Medulla oblongata (tissue), 1 donor: ENCODE results near the gene LIPE.

Experiments used
- DNase-seq: peaks from one replicate; pipeline ENCODE4 v3.0.0-alpha.2; 2015; ENCODE audit errors: extremely low spot score

Gene LIPE

DNA sequence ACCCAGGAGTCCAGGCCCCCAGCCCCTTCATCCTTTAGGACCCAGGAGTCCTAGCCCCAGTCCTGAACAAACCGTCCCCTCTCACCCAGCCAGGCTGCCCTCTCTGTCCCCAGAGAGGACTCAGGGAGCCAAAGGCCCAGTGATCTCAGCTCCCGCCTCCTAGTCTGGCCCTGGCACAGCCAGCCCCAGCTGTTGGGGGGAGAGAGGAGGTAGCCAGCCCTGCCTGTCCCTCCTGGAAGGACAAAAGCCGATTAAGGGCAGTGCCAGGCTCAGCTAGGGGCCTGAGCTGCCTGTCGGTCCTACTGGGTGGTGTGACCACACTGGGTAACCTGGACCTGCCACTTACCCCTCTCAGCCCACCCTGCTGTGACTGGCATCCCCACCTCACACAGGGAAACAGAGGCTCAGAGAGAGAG, 14.5 kb downstream of the LIPE start:
- peak; percentile 88 for DNase-seq

DNA sequence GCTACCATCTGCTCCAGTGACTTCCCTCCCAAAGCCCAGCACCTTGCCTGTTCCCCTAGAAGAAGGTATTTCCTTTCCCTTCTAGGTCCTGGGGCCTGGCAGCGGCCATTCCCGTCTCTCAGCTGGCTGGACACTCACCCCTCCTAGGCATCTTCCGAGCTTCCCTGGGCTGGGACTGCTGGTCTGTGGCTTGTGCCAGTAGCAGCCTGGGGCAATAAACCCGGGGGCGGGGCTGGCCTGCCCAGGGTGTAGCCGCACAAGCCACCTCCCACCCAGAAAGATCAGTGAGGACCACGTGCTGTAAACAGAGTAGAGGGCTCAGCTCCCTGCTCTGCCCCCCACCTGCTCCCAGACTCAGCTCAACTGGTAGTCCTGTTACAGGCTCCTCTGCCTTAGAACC, 15.0 kb downstream of the LIPE start:
- DNase-seq = peak; percentile 84

DNA sequence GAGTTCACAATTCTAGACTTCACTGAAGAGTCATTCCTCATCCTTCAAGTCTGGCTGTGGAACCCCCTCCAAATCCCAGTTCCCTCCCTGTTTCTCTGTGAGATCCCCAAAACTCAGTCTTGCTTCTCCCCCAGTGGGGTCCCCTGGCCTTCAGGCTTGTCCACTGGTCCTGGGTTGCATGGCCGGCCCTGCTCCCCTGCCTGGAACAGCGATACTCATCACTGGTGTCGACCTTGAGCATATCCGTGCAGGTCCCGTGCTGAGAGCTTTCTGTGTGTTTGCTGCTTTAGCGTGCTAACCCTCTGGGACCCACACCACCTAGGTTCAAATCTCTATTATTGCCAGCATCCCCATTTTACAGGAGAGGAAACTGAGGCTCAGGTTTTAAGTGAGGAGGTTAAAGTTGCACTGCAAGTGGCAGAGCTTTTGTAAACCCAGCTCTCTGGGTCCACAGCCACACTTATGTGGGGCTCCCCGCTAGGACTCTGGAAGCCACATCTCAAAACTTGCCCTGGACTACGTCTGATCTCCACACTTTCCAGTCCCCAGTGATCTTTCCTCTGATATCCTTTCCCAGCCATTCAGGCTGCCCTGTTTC, 15.5 kb downstream of the LIPE start:
- no peak for DNase-seq

DNA sequence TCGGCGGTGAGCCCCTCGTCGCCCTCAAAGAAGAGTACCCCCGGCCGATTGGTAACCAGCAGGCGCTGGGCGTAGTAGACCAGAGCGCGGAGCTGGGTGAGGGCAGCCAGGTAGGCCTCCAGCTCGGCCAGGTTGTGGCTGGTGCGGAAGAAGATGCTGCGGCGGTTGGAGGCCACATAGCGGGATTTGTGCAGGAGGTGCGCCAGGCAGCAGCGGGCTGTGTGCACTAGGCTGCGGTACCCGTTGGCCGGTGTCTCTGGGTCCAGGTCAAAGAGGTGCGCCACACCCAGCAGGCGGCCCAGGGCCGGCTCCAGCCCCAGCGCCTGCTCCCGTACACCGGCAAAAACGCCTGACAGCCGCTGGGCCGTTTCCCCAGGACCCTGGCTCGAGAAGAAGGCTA, 16.8 kb downstream of the LIPE start:
- DNase-seq = no peak

DNA sequence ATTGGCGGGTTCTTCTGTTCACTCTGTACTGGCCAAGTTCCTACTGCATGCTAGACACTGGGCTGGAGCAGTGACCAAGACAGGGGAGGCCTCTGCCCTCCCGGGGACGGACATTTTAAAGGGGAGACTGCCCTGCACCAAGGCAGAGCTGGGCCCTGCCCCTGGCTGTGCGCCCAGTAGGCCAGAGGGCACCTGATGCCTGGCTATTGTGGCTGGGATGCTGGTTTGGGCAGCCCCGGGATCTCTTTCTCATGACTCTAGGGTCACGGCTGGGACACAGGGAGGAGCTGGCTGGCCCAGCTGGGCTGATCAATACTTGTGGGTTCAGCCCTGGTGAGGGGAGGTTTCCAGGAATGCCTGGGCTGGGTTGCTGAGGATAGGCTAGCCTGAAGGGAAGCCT, 17.7 kb downstream of the LIPE start:
- DNase-seq = peak; percentile 46

DNA sequence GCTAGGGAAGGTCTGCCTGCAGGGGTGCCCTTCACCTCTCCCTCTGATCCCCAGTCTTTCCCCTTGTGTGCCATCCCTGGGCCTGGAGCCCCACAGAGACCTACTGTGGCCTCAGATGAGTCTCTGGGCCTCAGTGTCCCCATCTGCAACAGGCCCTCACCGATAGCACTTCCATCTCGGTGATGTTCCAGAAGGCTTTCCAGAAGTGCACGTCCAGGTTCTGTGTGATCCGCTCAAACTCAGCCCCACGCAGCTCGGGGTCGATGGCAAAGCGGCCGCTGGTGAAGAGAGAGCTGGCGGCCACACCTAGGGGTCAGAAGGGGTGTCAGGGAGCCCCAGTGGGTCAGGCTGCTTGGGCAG, 19.4 kb downstream of the LIPE start:
- DNase-seq = no peak

DNA sequence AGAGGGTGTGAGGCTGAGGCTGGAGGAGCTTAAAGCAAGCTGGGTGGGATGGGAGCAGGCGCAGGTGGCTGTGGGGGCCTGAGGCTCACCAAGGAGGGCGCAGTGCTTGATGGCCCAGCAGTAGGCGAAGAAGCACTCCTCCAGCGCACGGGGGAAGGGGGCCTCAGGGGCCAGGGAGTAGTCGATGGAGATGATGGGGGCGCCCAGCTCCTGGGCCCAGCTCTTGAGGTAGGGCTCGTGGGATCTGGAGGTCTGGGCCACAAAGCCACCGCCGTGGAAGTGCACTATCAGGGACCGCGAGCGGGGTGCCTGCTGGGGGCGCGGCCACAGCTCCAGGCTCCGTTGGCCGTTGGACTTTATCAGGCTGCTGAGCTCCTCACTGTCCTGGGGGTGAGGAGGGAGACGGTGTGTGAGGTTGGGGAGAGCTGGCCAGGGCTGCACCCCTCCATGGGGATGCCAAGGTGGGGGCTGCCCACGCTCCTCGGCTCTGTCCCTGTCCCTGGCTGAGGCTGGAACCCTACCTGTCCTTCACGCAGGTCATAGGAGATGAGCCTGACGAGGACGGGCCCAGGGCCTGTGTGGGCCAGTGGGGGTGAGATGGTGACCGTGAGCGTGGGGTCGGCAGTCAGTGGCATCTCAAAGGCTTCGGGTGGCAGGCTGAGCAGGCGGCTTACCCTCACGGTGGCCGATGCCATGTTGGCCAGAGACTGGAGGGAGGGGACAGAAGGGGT, 19.9 kb downstream of the LIPE start:
- no peak for DNase-seq

DNA sequence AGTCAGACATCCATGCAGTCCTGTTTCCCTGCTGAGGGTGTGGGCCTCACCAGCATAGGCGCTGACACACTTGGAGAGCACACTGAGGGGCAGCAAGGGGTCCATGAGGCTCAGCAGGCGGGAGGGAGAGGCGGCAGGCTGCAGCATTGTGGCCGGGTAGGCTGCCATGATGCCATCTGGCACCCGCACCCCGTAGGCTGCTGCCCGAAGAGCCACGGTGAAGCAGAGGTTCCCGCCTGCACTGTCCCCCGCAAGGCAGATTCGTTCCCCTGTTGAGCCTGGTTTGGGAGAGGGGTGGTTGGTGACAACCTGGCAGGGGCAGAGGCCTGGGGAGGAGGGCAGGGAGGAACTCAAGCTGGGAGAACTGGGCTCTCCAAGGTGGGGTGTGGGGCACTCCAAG, 21.1 kb downstream of the LIPE start:
- DNase-seq = no peak

DNA sequence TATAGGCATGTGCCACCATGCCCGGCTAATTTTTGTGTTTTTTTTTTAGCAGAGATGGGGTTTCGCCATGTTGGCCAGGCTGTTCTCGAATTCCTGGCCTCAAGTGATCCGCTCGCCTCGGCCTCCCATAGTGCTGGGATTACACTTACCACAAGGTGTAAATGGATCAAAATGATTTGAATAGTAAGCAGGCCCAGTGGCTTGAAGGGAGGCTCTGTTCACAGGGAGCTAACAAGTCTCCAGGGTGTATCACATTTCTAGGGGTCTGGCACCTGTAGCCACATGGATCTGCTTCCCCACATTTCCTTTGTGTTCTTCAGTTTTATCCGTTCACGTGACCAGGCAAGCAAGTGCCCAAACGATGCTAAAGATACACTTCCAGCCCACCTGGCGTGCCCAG, 23.6 kb downstream of the LIPE start:
- no peak for DNase-seq

DNA sequence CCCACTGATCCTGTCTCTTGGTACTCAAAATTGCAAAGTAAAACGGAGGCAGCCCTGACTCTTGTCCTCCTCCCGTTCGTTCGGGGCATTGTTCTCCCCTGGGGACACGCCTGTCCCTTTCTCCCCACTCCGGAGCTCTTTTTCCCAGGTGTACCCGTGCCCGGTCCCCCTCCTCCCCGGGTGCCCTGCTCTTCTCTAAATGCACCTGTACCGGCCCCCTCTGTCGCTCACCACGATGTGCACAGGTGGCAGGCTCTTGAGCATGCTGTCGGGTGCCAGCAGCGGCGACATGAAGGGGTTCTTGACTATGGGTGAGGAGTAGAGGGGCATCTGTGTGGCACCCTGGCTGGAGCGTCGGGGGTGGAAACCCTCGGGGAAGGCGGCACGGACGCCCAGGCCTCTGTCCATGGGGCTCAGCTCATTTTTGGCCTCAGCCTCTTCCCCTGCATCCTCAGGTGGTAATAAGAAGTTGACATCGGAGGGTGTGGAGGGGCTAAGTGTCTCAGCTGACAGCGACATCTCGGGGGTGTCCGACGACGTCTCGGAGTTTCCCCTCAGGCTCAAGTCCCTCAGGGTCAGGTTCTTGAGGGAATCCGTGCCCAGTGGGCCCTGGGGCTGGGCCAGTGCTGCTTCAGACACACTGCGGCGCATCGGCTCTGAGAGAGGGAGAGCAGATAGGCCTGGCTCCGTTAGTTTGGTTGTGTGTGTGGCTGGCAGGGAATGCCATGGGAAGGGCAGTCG, 24.6 kb downstream of the LIPE start:
- no peak for DNase-seq

DNA sequence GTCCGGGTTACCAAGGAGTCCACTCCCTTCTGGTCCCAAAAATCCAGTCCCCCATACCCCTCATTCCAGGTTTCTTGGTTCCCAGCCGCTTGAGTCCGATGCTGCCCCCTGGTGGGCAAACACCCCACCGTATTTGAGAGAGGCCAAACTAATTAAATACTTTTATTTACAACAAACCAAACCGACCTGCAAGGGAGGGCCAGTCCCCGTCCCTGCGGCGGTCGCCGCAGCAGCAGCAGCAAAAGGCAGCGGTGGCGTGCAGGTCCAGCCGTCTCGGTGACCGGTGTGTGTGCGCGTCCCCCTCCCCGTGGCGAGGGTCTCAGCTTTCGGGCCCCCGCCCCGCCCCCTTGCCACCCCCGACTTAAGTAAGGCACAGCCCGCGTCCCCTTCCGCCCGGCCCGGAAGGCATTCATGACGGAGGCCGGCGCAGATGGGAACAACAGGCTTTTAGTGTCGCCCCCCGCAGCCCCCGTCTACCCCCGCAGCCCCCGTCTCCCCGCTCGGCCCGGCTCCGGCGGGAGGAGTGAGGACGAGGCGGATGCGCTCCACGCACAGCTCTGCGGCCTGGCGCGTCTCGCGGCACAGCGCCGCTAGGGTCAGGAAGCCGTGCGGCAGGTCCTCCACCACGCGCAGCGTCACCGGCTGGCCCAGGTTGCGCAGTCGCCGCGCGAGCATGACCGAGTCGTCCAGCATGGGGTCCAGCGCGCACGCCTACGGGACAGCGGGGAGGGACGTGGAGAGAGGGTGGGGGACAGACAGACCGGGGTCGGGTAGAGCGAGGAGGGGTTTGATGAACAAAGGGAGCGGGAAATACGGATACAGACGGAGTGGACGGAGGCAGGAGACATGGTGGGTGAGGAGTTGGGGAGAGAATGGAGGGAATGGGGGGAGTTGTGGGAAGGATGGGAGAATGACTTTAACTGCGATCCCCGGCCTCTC, 25.6 kb downstream of the LIPE start:
- peak; percentile 83 for DNase-seq

DNA sequence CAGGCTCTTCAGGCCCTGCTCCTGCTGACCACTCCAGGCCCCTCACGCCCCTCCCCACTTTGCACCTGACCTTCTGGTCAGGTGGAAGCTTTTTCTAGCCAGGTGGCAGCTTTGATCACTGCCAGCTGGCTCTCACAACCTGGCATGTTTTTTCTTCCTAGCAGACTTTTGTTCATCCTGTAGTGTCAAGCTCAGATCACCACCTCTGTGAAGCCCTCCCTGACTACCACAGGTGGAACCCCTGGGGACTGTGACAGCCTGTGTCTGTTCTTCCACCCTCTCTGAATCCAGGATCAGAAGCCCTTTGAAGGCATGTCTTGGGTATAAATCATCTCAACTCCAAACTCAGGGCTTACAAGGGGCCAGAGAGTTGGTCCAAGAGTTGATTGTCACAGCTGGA, 26.8 kb downstream of the LIPE start:
- DNase-seq = no peak

DNA sequence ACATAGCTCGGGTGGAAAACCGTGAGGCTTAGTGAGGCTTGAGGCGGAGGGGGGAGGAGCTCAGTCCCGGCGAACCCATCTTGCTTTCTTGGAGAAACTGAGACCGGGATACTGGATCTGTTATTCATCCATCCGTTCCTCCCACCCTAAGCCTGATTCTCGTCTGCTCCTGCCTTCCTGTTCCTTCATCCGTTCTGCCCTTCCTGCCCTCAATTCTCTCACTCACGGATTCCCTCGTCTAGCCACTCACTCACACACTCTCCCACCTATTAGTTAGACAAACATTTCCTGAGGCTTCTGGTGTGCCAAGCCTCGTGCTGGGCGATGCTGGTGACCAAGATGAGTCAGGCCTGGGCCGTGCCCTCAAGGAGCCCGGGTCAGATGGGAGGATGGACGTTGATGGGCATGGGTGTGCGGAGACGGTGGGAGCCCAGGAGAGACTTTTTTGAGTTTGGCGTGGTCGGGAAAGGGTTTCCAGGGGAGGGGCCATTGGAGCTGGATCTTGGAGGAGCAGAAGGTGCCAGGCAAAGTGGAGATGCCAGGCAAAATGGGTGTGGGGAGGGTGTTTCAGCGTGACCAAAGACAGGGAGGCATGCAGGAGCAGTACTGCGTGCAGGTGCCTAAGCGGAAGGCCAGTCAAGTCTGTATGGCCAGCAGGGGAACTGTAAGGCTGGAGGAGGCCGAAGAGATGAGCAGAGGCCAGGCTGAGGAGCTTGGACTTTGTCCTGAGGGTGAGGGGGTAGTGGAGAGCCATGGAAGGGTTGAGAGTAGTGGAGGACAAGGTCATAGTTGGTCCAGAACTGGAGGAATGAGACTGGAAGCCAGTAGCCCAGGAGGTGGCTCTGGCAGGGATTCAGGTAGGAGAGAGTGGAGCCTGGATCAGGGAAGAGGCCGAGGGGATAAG, 29.7 kb downstream of the LIPE start:
- no peak for DNase-seq

DNA sequence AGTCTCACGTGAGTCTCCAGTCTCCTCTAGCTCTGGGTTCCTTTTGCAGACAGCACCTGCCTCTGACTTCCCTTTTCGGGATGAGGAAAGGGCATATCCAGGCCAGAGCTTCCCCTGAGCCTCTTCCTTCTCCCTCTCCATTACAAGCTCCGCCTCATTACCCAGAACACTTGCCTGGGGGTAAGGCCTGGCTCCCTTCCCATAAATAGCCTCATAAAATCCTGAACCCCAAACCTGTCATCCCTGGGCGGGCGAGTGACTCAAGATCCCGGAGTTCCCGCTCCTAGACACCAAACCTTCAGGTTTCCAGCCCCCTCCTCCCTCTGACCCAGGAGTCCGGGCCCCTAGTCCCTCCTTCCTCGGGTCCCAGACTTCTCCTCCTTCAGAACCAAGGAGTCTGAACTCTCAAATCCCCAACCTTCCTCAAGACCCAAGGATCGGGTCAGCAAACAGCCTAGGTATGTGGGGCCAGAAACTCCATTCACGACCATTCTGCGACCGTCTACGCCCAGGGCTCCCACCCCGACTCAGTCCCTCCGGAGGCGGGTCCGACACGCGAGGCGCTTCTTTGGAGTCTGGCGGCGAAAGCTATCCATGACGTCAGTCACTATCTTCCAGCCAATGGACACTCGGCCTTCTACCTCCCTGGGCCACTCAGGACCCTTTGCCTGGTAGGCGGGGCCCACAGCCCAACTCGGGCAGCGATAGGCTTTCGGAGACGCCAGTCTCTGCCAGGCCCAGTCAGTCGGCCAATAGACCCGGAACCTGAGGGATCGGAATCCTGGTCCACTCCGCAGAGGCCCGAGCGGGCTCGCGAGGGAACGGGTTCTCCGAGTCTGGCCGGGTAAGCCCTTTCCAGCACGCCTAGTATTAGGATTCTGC, 30.6 kb downstream of the LIPE start:
- peak; percentile 99 for DNase-seq

DNA sequence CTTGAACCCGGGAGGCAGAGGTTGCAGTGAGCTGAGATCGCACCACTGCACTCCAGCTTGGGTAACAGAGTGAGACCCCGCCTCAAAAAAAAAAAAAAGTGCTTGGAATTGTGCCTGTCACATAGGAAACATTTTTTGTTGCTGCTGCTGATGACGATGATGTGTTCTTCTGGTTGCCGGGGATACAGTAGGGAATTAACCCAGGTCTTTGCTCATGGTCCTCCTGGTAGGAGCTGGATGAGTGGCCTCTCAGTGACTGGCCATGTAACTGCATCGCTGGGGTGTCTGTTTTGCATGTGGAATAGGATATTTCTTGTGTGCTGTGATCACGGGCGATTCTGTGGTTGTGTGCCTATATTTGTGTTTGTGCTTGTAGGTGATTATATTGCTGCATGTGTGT, 32.4 kb downstream of the LIPE start:
- DNase-seq = no peak

DNA sequence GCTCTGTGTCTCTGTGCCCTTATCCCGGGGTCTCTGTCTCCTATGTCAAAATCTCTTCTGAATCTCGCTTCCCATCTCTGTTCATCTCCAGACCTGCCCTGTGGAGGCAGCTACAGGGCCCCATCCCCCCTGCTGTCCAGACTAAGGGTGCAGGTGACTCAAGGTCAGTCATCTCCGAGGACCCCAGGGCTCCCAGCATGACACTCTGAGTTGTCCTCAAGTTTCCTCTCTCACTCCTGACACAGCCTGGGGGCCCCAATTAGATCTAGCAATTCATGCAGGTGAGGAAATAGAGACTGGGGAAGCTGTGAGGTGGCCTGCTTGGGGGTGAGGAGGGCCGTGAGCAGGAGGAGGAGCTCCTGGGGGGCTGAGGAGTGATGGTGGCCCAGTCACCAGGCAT, 35.0 kb downstream of the LIPE start:
- DNase-seq = no peak

DNA sequence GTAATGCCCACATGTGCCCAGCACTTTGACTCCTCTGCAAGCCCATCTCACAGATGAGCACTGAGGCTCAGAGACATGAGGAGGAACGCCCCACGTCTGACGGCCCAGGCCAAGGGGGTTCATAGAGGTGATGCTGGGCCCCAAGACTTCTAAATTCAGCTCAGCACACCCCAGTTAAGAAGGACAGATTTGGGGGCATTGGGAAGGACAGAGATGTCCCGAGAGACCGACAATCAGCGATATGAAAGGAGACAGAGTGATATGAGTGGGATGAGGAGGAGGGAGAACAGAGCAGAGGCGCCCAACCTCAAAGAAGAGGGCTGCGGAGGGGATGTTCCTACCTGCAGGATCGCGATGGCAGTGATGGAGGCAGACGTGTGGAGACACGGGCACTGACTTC, 37.3 kb downstream of the LIPE start, which contains the start of gene CNFN:
TSS of gene CNFN (minus strand) at position 399 of the 400 bp plus-strand sequence. CDS start 1,260 bp downstream, outside the sequence.
- DNase-seq = no peak

DNA sequence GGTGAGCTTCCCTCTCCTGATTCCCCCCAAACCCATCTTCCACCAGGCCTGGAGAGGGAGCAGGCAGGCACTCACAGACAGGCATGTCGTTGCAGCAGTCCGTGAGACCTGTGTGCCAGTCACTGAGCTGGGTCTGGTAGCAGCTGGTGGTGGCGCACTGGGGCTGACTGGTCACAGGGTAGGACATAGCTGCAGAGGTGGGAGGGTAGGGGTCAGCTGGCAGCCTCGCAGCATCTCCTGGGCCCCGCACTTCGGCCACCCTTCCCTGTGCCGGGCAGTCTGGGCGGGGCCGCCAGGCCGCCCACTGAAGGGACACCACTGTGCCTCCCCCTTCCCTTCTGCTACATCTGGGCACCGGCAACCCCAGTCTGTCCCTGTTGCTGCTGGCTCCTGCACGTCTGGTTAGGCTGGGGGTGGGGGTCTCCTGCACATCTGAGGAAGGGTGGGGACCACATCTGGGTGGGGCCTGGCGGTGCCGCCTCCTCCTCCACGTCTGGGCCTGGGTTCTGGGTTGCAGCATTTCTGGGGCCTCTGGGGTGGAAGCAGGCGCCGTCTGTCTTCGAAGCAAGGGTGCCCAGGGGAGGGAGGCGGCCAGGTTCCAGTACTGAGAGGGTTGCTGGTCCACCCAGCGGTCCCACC, 38.2 kb downstream of the LIPE start:
- DNase-seq = no peak

DNA sequence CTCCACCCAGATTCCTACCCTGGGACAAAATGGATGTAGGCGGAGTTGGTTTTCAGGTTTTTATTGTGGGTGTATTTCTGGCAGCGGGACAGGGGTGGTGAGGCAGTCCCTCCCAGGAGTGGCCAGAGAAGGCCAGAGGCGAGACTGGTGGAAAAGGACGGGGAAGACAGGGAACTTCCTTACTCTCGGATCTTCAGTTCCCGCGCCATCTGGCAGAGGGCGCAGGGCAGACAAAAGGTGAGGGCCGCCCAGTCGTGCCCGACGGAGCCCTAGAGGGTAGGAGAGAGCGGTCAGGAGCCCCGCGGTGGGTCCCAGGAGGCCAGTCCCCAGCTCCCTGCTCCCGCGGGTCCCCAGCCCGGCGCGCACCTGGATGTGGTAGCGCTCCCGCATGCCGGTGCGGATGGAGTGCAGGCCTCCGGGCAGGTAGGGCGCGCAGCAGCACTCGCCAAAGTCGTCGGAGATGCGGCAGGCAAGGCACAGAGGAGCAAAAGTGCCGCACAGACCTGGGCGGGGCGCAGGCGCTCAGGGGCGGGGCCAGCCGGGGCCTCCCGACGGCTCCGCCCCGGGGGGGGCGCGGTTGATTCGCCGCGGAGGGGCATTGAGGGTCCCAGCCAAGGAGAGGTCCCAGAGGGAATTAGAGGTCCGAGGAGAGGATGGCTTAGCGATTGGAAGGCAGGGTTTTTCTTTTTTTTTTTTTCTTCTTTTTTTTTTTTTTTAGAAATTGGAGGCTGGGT, 40.0 kb downstream of the LIPE start:
- peak; percentile 64 for DNase-seq
